Measurements from ENCODE around the gene CD151.

Gene CD151

DNA sequence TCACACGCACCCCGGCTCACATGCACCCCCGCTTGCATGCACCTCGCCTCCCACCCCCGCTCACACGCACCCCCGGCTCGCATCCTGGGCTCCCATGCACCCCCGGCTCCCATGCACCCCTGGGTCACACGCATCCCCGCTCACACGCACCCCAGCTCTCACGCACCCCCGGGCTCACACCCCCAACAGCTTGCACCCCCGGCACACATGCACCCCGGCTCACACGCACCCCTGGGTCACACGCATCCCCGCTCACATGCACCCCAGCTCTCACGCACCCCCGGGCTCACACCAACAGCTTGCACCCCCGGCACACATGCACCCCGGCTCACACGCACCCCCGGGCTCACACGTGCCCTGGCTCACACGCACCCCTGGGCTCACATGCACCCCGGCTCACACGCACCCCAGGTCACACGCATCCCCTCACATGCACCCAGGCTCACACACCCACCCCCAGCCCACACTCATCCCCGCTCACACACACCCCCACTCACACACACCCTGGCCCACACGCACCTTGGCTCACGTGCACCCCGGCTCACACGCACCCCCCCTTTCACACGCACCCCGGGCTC lies 26.1 kb downstream of the CD151 start:
- TF ChIP-seq, protein P1, sequence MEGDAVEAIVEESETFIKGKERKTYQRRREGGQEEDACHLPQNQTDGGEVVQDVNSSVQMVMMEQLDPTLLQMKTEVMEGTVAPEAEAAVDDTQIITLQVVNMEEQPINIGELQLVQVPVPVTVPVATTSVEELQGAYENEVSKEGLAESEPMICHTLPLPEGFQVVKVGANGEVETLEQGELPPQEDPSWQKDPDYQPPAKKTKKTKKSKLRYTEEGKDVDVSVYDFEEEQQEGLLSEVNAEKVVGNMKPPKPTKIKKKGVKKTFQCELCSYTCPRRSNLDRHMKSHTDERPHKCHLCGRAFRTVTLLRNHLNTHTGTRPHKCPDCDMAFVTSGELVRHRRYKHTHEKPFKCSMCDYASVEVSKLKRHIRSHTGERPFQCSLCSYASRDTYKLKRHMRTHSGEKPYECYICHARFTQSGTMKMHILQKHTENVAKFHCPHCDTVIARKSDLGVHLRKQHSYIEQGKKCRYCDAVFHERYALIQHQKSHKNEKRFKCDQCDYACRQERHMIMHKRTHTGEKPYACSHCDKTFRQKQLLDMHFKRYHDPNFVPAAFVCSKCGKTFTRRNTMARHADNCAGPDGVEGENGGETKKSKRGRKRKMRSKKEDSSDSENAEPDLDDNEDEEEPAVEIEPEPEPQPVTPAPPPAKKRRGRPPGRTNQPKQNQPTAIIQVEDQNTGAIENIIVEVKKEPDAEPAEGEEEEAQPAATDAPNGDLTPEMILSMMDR (IDR thresholded peaks at IDR 0.05), result no peak

DNA sequence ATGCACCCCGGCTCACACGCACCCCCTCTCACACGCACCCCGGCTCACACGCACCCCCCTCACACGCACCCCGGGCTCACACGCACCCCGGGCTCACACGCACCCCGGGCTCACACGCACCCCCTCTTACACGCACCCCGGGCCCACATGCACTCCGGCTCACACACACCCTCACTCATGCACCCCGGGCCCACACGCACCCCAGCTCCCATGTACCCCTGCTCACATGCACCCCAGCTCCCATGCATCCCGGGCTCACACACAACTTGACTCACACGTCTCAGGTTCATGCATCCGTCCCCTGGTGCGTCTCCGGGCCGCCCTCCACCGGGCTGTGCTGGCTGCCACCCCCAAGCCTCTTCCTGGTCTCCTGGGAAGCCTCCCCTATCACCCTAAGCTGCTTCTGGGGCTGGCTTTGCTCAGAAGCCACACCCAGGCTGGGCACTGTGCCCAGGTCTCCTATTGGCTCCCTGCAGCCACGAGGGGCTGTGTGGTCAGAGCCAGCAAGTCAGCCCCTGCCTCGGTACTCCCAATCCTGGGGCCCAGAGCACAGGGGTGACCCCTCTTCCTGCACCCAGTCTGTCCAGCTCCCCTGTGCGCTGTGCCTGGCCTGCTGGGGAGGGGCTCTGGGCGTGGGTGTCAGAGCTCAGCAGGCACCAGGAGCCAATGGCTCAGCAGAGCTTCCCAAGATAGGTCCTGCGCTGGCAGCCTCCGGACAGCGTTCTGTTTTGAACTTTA lies 26.8 kb downstream of the CD151 start:
- TF ChIP-seq, protein P1 (IDR thresholded peaks at IDR 0.05), result no peak

- TF ChIP-seq, protein P1 (IDR thresholded peaks at IDR 0.05), result no peak
Measured at GRCh38 chr11:860234-861104, 27.7 kb downstream of the CD151 start.

DNA sequence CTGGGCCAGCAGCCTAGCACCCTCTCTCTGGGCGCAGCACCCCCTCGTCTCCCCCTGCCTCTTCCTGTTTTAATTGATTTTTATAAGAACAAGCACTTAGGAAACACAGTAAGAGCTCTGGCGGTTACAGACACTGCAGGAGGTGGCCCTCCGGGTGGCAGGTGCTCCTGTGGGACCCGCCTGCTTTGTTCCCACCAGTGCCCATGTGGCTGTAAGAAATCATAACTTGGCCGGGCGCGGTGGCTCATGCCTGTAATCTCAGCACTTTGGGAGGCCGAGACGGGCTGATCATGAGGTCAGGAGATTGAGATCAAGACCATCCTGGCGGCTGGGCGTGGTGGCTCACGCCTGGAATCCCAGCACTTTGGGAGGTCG lies 28.3 kb downstream of the CD151 start:
- TF ChIP-seq, protein P1 (IDR thresholded peaks at IDR 0.05), result no peak

GRCh38 chr11:862081-862661 lies 29.4 kb downstream of the CD151 start:
- TF ChIP-seq, protein P1 (IDR thresholded peaks at IDR 0.05), result no peak

- TF ChIP-seq, protein P1 (IDR thresholded peaks at IDR 0.05), result no peak
Measured at GRCh38 chr11:862696-863022, 29.9 kb downstream of the CD151 start.

- TF ChIP-seq, protein P1 (IDR thresholded peaks at IDR 0.05), result no peak
Measured at GRCh38 chr11:863023-863909, 30.5 kb downstream of the CD151 start.

All from LNCAP (cell line).